KMS-11 (cell line): ENCODE results near the gene CRIM1.

Source experiments
- H2AFZ ChIP-seq: fragments of 200-600 bp; sonication (generic); 2 replicates; pipeline ENCODE4 v1.6.1; 2016; ENCODE audit warnings: antibody characterized with exemption, mixed run types, low read depth
- H3K27ac ChIP-seq: fragments of 200-600 bp; sonication (generic); 2 replicates; pipeline ENCODE4 v1.6.1; 2016; ENCODE audit warnings: mild to moderate bottlenecking, mixed run types
- H3K27me3 ChIP-seq: fragments of 200-600 bp; sonication (generic); 2 replicates; pipeline ENCODE4 v1.6.1; 2017; ENCODE audit warnings: mild to moderate bottlenecking, low read depth, mixed run types, moderate library complexity; ENCODE audit not compliant: insufficient read depth
- H3K36me3 ChIP-seq: fragments of 200-600 bp; sonication (generic); 2 replicates; pipeline ENCODE4 v1.6.1; 2017; ENCODE audit warnings: mild to moderate bottlenecking, mixed run types; ENCODE audit not compliant: insufficient read depth
- H3K4me1 ChIP-seq: fragments of 200-600 bp; sonication (generic); 2 replicates; pipeline ENCODE4 v1.6.1; 2016; ENCODE audit warnings: mild to moderate bottlenecking, low read depth, mixed run types; ENCODE audit not compliant: poor library complexity, severe bottlenecking
- H3K4me2 ChIP-seq: fragments of 200-600 bp; sonication (generic); 2 replicates; pipeline ENCODE4 v1.7.0; 2016; ENCODE audit warnings: mild to moderate bottlenecking, mixed run types
- H3K4me3 ChIP-seq: fragments of 200-600 bp; sonication (generic); IDR thresholded peaks from 2 replicates; pipeline ENCODE4 v1.6.1; 2017; ENCODE audit warnings: low read depth, low read length, mixed read lengths; ENCODE audit not compliant: insufficient read depth
- H3K79me2 ChIP-seq: fragments of 200-600 bp; sonication (generic); 2 replicates; pipeline ENCODE4 v1.6.1; 2016; ENCODE audit warnings: low read depth, mixed run types; ENCODE audit not compliant: insufficient read depth
- H3K9ac ChIP-seq: fragments of 200-600 bp; sonication (generic); 2 replicates; pipeline ENCODE4 v1.6.1; 2016; ENCODE audit warnings: mild to moderate bottlenecking, mixed run types
- H4K20me1 ChIP-seq: fragments of 200-600 bp; sonication (generic); 2 replicates; pipeline ENCODE4 v1.6.1; 2016; ENCODE audit warnings: mild to moderate bottlenecking, mixed run types; ENCODE audit not compliant: insufficient read depth
- CTCF ChIP-seq: fragments of 200-600 bp; sonication (generic); conservative IDR thresholded peaks from 2 replicates; pipeline ENCODE4 v1.6.1; 2017; ENCODE audit warnings: low read depth, mild to moderate bottlenecking, antibody characterized with exemption, low read length, moderate library complexity, mixed read lengths

CRIM1 gene

GRCh38 chr2:36411962-36412444, 56.4 kb downstream of the CRIM1 start:
- no peak for TF ChIP-seq CTCF
- H3K4me3 ChIP-seq = no peak overlapping the region
- no peak overlapping the region for H3K9ac ChIP-seq
- H4K20me1 ChIP-seq = no peaks in the 10 kb centered on the region
- H3K36me3 ChIP-seq = no peaks in the 10 kb centered on the region
- no peak overlapping the region for H3K4me2 ChIP-seq
- no peaks in the 10 kb centered on the region for H3K79me2 ChIP-seq
- H3K4me1 ChIP-seq = no peaks in the 10 kb centered on the region
- H3K27me3 ChIP-seq = no peaks in the 10 kb centered on the region
- H2AFZ ChIP-seq = no peak overlapping the region
- no peak overlapping the region for H3K27ac ChIP-seq

- H3K36me3 ChIP-seq = no peaks in the 10 kb centered on the region
- no peaks in the 10 kb centered on the region for H3K4me1 ChIP-seq
- no peak overlapping the region for H3K9ac ChIP-seq
- no peak overlapping the region for H3K27ac ChIP-seq
- no peaks in the 10 kb centered on the region for H3K79me2 ChIP-seq
- no peaks in the 10 kb centered on the region for H4K20me1 ChIP-seq
- H3K27me3 ChIP-seq = no peaks in the 10 kb centered on the region
- no peak for TF ChIP-seq CTCF
- H3K4me3 ChIP-seq = no peak overlapping the region
- H2AFZ ChIP-seq = no peak overlapping the region
- no peak overlapping the region for H3K4me2 ChIP-seq
Observed at GRCh38 chr2:36413218-36413617, 57.6 kb downstream of the CRIM1 start.

- Histone ChIP-seq H3K27me3 (no peaks in the 10 kb centered on the region), H3K4me1 (no peaks in the 10 kb centered on the region), H3K4me2 (no peak overlapping the region), H3K79me2 (no peaks in the 10 kb centered on the region), H2AFZ (no peak overlapping the region), H4K20me1 (no peaks in the 10 kb centered on the region), H3K4me3 (no peak overlapping the region), H3K36me3 (no peaks in the 10 kb centered on the region), H3K27ac (no peak overlapping the region), H3K9ac (no peak overlapping the region)
- no peak for TF ChIP-seq CTCF
Observed at GRCh38 chr2:36414307-36414706, 58.7 kb downstream of the CRIM1 start.

GRCh38 chr2:36415381-36416022, 59.9 kb downstream of the CRIM1 start:
- no peak overlapping the region for H3K4me2 ChIP-seq
- no peaks in the 10 kb centered on the region for H3K4me1 ChIP-seq
- H4K20me1 ChIP-seq = no peaks in the 10 kb centered on the region
- no peak overlapping the region for H3K9ac ChIP-seq
- TF ChIP-seq CTCF = no peak
- no peak overlapping the region for H2AFZ ChIP-seq
- no peaks in the 10 kb centered on the region for H3K27me3 ChIP-seq
- no peaks in the 10 kb centered on the region for H3K79me2 ChIP-seq
- no peak overlapping the region for H3K4me3 ChIP-seq
- no peaks in the 10 kb centered on the region for H3K36me3 ChIP-seq
- no peak overlapping the region for H3K27ac ChIP-seq
